SK-MEL-5 (cell line): Measurements from ENCODE around the gene BABAM2. TPM values are rescaled to one million over a fixed set of nuclear protein-coding genes. Genes with fewer than 3 reads are reported as not detected.

Source experiments
- DNase-seq: peaks from one replicate; pipeline ENCODE4 v3.0.0-alpha.2; 2016; ENCODE audit warnings: low read depth, low spot score
- in situ Hi-C: cut with HindIII; loops from 2 replicates; pipeline ENCODE4 v1.10.0; 2016; ENCODE audit warnings: low sequenced_read_pairs, high pct_unique_total_duplicates, low pct_unique_long_range_greater_than_20kb
- total RNA-seq: library from RNA; depleted of rRNA; stranded (reverse); fragments of >200 nt; shearing (Covaris generic); gene quantifications from 2 replicates; pipeline ENCODE4 v1.2.3, GENCODE V29; 2014

BABAM2 gene
- total RNA-seq, 1 experiment from 2014 or later = 50.7 TPM

DNA sequence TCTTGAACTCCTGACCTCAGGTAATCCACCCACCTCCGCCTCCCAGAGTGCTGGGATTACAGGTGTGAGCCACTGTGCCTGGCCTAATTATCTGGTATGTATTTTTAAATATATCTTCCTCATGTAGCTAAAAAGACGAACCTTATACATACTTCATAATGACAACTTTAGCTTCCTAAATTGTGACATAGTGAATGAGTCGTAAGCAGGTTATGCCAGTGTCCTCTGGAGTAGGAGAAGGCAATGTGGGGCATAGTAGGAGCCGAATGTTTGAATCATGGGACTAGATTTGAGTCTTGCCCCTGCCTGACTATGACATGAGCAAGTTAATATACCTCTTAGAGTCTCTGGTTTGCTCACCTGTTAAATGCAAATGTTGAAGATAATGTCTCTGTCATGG lies 406.4 kb downstream of the BABAM2 start:
- no peak for DNase-seq
- in situ Hi-C loops = no loop called here

DNA sequence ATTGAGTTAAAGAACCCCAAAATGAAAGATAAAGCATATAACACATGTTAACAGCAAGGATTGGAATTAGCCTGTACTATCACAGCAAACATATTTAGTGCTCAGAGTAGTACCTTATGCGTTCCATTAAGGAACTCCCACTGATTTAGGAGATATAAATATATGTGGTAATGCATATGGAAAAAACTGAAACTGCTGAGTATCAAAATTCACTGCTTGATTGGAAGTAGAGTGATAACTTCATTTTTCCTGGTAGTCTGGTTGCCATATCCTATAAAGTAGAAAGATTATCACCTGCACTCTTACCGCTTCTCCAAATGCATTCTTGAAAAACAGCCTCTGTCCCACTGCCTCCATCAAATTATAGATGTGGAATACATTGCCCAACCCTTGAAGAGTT lies 407.0 kb downstream of the BABAM2 start:
- DNase-seq = no peak
- in situ Hi-C loops = no loop called here

DNA sequence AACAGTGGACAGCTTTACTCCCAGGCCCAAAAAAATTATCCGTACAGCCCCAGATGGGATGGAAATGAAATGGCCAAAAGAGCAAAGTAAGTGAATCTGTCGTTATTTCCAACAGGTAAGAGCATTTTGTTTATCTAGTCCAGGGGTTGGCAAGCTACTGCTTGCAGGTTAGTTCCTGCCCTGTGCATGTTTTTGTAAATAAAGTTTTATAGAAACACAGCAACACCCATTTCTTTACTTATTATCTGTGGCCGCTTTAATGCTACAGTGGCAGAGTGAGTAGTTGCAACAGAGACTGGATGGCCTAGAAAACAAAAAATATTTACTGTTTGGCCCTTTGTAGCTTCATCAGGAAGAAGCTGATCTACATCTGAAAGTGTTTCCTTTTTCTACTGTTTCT lies 407.9 kb downstream of the BABAM2 start:
- DNase-seq = no peak
- in situ Hi-C loops = no loop called here

- peak; percentile 28 for DNase-seq
Measured at GRCh38 chr2:28300485-28301341, 410.2 kb downstream of the BABAM2 start.

DNA sequence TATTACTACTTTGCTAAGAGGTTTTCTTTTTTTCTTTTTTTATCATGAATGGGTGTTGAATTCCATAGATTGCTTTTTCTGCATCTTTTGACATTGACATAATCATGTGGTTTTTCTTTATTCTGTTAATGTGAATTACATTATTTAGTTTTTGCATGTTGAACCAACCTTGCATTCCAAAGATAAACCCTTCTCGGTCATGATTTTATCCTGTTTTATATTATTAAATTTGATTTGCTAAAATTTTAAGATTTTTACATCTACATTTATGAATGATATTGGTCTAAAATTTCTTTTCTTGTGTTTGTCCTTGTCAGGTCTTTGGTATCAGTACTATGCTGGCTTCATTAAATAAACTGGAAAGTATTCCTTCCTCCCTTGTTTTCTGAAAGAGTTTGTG lies 414.7 kb downstream of the BABAM2 start:
- DNase-seq = no peak
- in situ Hi-C loops = no loop called here

More at GRCh38 chr2:28300485-28301341, 410.2 kb downstream of the BABAM2 start:
- in situ Hi-C loops = no loop called here

- in situ Hi-C loops = no loop called here
- DNase-seq = no peak
Measured at GRCh38 chr2:28310107-28310506, 419.6 kb downstream of the BABAM2 start.

DNA sequence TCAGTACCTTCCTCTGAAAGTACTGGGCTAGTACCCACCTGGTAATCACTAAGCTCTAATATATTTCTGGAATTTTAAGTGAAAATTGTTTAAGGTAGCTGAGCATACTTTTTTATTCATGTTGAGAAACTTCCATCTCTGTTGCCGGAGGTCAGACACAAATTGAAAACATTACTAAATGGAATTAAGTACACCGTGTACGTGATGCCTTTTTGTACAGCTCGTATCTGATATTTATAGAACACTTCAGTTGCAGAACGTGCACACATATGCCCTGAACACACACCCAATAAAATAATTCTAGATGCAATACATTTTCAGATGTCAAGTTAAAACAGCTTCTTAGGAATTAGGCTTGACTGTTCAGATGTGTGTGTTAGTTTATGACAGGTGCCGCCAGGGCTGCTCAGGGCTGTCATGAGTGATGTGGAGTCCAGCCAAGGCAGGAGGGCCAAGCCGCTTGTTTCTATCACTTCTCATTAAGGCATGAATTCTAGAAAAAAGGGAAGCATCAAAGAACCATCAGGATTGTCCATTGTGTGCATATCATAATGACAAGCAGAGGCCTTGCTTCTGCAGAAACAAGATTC lies 421.2 kb downstream of the BABAM2 start:
- in situ Hi-C loops = no loop called here
- no peak for DNase-seq

GRCh38 chr2:28312307-28313219 lies 422.0 kb downstream of the BABAM2 start:
- in situ Hi-C loops = no loop called here
- DNase-seq = no peak

GRCh38 chr2:28313220-28313784 lies 422.8 kb downstream of the BABAM2 start:
- in situ Hi-C loops = no loop called here
- no peak for DNase-seq

DNA sequence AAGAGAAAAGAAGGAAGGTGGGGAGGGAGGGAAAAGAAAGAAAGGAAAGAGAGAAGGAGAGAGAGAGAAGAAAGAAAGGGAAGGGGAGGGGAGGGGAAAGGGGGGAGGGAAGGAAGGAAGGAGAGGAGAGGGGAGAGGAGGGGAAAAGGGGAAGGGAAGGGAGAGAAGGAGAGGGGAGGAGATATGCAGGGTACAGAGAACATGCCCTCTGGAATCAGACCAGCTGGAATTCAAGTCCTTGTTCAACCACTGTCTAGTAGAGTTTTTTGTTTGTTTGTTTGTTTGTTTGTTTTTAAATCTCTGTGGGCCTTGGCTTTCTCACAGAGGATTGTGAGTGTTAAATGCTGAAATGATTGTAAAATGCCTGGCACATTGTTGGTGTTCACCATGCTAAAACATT lies 424.4 kb downstream of the BABAM2 start:
- in situ Hi-C loops = no loop called here
- no peak for DNase-seq

- in situ Hi-C loops = no loop called here
- no peak for DNase-seq
Measured at GRCh38 chr2:28316546-28317335, 426.2 kb downstream of the BABAM2 start.

- DNase-seq = no peak
- in situ Hi-C loops = no loop called here
Measured at GRCh38 chr2:28317390-28317789, 426.9 kb downstream of the BABAM2 start.

- in situ Hi-C loops = no loop called here
- no peak for DNase-seq
Measured at GRCh38 chr2:28318023-28318422, 427.5 kb downstream of the BABAM2 start.

DNA sequence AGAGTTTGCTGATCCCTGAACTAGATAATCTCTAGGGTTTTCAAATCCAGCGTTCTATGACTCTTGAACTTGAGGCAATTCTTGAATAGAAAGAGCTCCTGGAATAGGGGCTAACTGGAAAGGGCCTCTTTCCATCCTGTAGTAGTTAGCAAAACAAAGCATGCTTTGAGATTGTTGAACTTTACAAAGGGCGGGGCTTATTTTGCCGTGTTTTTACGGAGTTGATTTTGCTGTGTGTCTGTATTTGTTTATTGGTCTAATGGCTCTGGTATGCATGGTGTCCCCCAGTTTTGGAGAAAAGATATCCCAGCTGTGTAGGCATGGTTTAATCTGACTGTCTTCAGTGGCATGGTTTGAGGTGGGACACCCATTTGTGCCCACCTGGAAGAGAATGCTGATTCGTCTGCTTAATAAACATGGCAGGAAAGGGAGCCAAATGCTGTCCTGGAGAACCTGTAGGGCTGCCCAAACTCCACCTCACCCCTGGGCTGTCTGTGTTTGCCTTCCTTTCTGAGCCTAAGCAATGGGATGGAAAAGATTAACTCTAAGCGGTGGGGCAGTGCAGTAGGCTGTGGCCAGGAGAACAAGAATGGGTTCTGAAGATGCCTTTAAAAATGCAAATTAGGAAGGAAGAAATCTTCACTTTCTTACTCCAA lies 428.1 kb downstream of the BABAM2 start:
- in situ Hi-C loops = no loop called here
- DNase-seq = no peak

- in situ Hi-C loops = no loop called here
- no peak for DNase-seq
Measured at GRCh38 chr2:28319118-28320008, 428.8 kb downstream of the BABAM2 start.

- no peak for DNase-seq
- in situ Hi-C loops = no loop called here
Measured at GRCh38 chr2:28320009-28320365, 429.5 kb downstream of the BABAM2 start.
